HepG2 (cell line): ENCODE data around the gene AHCYL2. TPM values are rescaled to one million over a fixed set of nuclear protein-coding genes. Genes with fewer than 3 reads are reported as not detected.
A peak's percentile ranks its signal among the peaks of the same experiment; 100 is the strongest.

Experiments used
- ATAC-seq: fragments of 200-7000 bp; cut with Tn5 transposase; 3 replicates; pipeline ENCODE4 v1.9.1; 2020; ENCODE audit warnings: mild to moderate bottlenecking, moderate library complexity
- BruUV-seq: library from RNA; stranded (reverse); fragments of 400-500 nt; replicated peaks from 2 replicates; lab custom pipeline; 2021; lab: Mats Ljungman, UMichigan
- CTCF ChIA-PET: fragments of 300-600 bp; formaldehyde crosslinking; extraction: SDS; loops from one replicate; lab custom pipeline; 2021; ENCODE audit warnings: low total read pairs, inconsistent platforms, low intra/inter-chr PET ratio; lab: Yijun Ruan, JAX
- POLR2A ChIA-PET: fragments of 350-600 bp; sonication (Branson Sonifier 250); formaldehyde crosslinking; loops from one replicate; lab custom pipeline; 2020; ENCODE audit warnings: antibody characterized with exemption, inconsistent platforms; lab: Yijun Ruan, JAX
- DNase-seq: peaks from one replicate; pipeline ENCODE4 v3.0.0-alpha.2; 2015; ENCODE audit warnings: low spot score
- FAIRE-seq: peaks from 3 replicates; lab custom pipeline; 2011; peaks lifted over from hg19 to GRCh38; lab: Jason Lieb, UNC
- H2AFZ ChIP-seq: one replicate; pipeline ENCODE4 v1.6.1; 2011; ENCODE audit warnings: low read length, inconsistent platforms
- H3K27ac ChIP-seq: fragments of 300-600 bp; 3 replicates; pipeline ENCODE4 v1.8.0; 2011; ENCODE audit warnings: mixed run types, mild to moderate bottlenecking, mixed read lengths, low read length, inconsistent platforms; ENCODE audit not compliant: insufficient read depth; ENCODE audit errors: extremely low read length
- H3K27me3 ChIP-seq, 2 experiments: fragments of 200-600 bp in 1 of 2; 2 replicates in 1 of 2; 3 replicates in 1 of 2; pipeline versions ENCODE4 v1.6.0 to v1.8.0; 2011; ENCODE audit warnings: low read length in 2 of 2, mild to moderate bottlenecking in 2 of 2, moderate library complexity in 2 of 2, inconsistent platforms in 1 of 2; ENCODE audit not compliant: insufficient read depth in 2 of 2, control insufficient read depth in 1 of 2
- H3K36me3 ChIP-seq, 2 experiments: fragments of 200-600 bp in 1 of 2; replicated peaks in 1 of 2; 2 replicates in 1 of 2; 3 replicates in 1 of 2; pipeline versions ENCODE4 v1.5.1 to v1.8.0; 2011; ENCODE audit warnings: low read length in 2 of 2, inconsistent platforms in 1 of 2; ENCODE audit not compliant: insufficient read depth in 2 of 2, control insufficient read depth in 1 of 2
- H3K4me1 ChIP-seq: 2 replicates; pipeline ENCODE4 v1.5.1; 2012; ENCODE audit warnings: low read length, inconsistent platforms; ENCODE audit not compliant: insufficient read depth
- H3K4me2 ChIP-seq: 2 replicates; pipeline ENCODE4 v1.6.0; 2011; ENCODE audit warnings: low read depth, low read length, inconsistent platforms
- H3K4me3 ChIP-seq, 3 experiments: fragments of 200-600 bp in 1 of 3; sonication (generic), shearing (Covaris generic) in 1 of 3; replicated peaks in 1 of 3; 2 replicates each; pipeline ENCODE4 v1.5.1; 2011 to 2016; ENCODE audit warnings: low read length in 3 of 3, inconsistent platforms in 2 of 3, low read depth in 2 of 3, mild to moderate bottlenecking in 2 of 3, control low read depth in 1 of 3, mixed read lengths in 1 of 3; ENCODE audit not compliant: insufficient read depth in 1 of 3
- H3K79me2 ChIP-seq: one replicate; pipeline ENCODE4 v1.6.1; 2011; ENCODE audit warnings: low read length, inconsistent platforms; ENCODE audit not compliant: insufficient read depth
- H3K9ac ChIP-seq: 2 replicates; pipeline ENCODE4 v1.6.0; 2011; ENCODE audit warnings: mild to moderate bottlenecking, low read depth, low read length, inconsistent platforms; ENCODE audit not compliant: insufficient read depth
- H3K9me3 ChIP-seq: 2 replicates; pipeline ENCODE4 v1.5.1; 2012; ENCODE audit warnings: mild to moderate bottlenecking, low read length
- H4K20me1 ChIP-seq: 2 replicates; pipeline ENCODE4 v1.6.0; 2011; ENCODE audit warnings: inconsistent platforms, mild to moderate bottlenecking, low read length, moderate library complexity; ENCODE audit not compliant: insufficient read depth
- ATRX ChIP-seq: sonication (generic); formaldehyde crosslinking; IDR thresholded peaks from 2 replicates; pipeline ENCODE4 v1.4.0; 2020; ENCODE audit warnings: missing genetic modification reagents, borderline replicate concordance
- CENPBD1 ChIP-seq: sonication (generic); formaldehyde crosslinking; IDR thresholded peaks from 2 replicates; pipeline ENCODE4 v1.8.0; 2022; ENCODE audit warnings: missing genetic modification reagents, low read depth, mild to moderate bottlenecking, borderline replicate concordance
- KDM2A ChIP-seq: sonication (generic); formaldehyde crosslinking; IDR thresholded peaks from 2 replicates; pipeline ENCODE4 v1.4.0; 2020; ENCODE audit warnings: low read depth, missing genetic modification reagents, borderline replicate concordance
- KIAA2018 ChIP-seq: sonication (generic); formaldehyde crosslinking; IDR thresholded peaks from 2 replicates; pipeline ENCODE4 v1.5.0; 2020; ENCODE audit warnings: mild to moderate bottlenecking, missing genetic modification reagents, borderline replicate concordance
- MXD1 ChIP-seq: sonication (generic); formaldehyde crosslinking; IDR thresholded peaks from 2 replicates; pipeline ENCODE4 v1.4.0; 2020; ENCODE audit warnings: mild to moderate bottlenecking, missing genetic modification reagents
- PAXIP1 ChIP-seq: sonication (generic); formaldehyde crosslinking; conservative IDR thresholded peaks from 2 replicates; pipeline ENCODE4 v1.4.0; 2020; ENCODE audit warnings: mild to moderate bottlenecking, missing genetic modification reagents, moderate library complexity
- RCOR2 ChIP-seq: IDR thresholded peaks from 2 replicates; pipeline ENCODE4 v1.6.1; 2016; ENCODE audit warnings: missing biosample characterization, missing genetic modification reagents
- RFXANK ChIP-seq: IDR thresholded peaks from 2 replicates; pipeline ENCODE4 v1.6.1; 2016
- THYN1 ChIP-seq: sonication (generic); formaldehyde crosslinking; IDR thresholded peaks from 2 replicates; pipeline ENCODE4 v1.8.1; 2023; ENCODE audit warnings: low read depth, mild to moderate bottlenecking, moderate library complexity, missing genetic modification reagents, borderline replicate concordance
- ZFAT ChIP-seq: sonication (generic); formaldehyde crosslinking; conservative IDR thresholded peaks from 2 replicates; pipeline ENCODE4 v1.8.1; 2023; ENCODE audit warnings: missing genetic modification reagents, inconsistent platforms
- ZNF12 ChIP-seq: sonication (generic); formaldehyde crosslinking; IDR thresholded peaks from 2 replicates; pipeline ENCODE4 v1.5.0; 2020; ENCODE audit warnings: missing genetic modification reagents
- ZNF296 ChIP-seq: sonication (generic); formaldehyde crosslinking; conservative IDR thresholded peaks from 2 replicates; pipeline ENCODE4 v1.5.0; 2020; ENCODE audit warnings: mild to moderate bottlenecking, missing genetic modification reagents
- ZNF792 ChIP-seq: IDR thresholded peaks from 2 replicates; pipeline ENCODE4 v1.6.1; 2016
- WGBS: methylation state at CpG from one replicate; pipeline ENCODE4 v1.1.6; 2017; ENCODE audit warnings: low lambda C conversion rate; 5-methylcytosine and 5-hydroxymethylcytosine counted together
- in situ Hi-C: cut with HindIII; loops from 2 replicates; pipeline ENCODE4 v1.10.0; 2017; ENCODE audit warnings: low pct_unique_long_range_greater_than_20kb; ENCODE audit not compliant: extremely low pct_ligation_motif_present
- intact Hi-C: fragments of 100-400 bp; cut with micrococcal nuclease; formaldehyde crosslinking; loops from one replicate; pipeline ENCODE4 v1.10.0; 2022; ENCODE audit not compliant: unreplicated experiment
- polyA plus RNA-seq, 8 experiments: library from polyadenylated mRNA; depleted of rRNA in 3 of 8; stranded (reverse) in 7 of 8; unstranded in 1 of 8; fragments of >200 nt; fragmentation: Illumina TruSeq in 4 of 8; extraction: Trizol in 4 of 8; gene quantifications; 2 replicates each; pipeline versions ENCODE4 v1.2.1 to v1.2.3, GENCODE V29; 2011 to 2016; ENCODE audit warnings: low read depth in 4 of 8, missing spikeins in 1 of 8, mixed read lengths in 1 of 8; ENCODE audit not compliant: insufficient read depth in 1 of 8
- total RNA-seq, 5 experiments: library from RNA; depleted of rRNA; stranded (reverse); fragments of >200 nt; fragmentation: Illumina TruSeq; extraction: Trizol; gene quantifications; 2 replicates each; pipeline ENCODE4 v1.2.3, GENCODE V29; 2016; ENCODE audit warnings: low read depth in 1 of 5

AHCYL2 gene
- total and polyA plus RNA-seq, 2 of the 13 experiments (the other 11 are each of a cell fraction or from before 2014, with no cell fraction given), result 9.5 to 14.7 TPM

- in situ Hi-C loops, result no loop called here
- POLR2A ChIA-PET, result no interaction called here
- FAIRE-seq, result no peak
- DNase-seq, result peak; percentile 21
- H3K9ac ChIP-seq, result no peak overlapping the region
- no peaks in the 10 kb centered on the region for H3K9me3 ChIP-seq
- no peak overlapping the region for H3K27ac ChIP-seq
- no peak for ATAC-seq
- BruUV-seq, result no TSS peak
- H3K79me2 ChIP-seq, result peaks cover 4% of the 10 kb centered on the region
- CTCF ChIA-PET, result no interaction called here
- no peaks in the 10 kb centered on the region for H4K20me1 ChIP-seq
- intact Hi-C loops, result no loop called here
- H3K36me3 ChIP-seq, result no peaks in the 10 kb centered on the region
- H3K4me1 ChIP-seq, result 0 out of 2 replicates have a peak, but pooled peaks cover 7% of the 10 kb centered on the region
- H3K4me3 ChIP-seq, result no peak overlapping the region
- 100% methylated on average over 1 of the region's 1 CpG for WGBS
- no peak overlapping the region for H3K4me2 ChIP-seq
- no peaks in the 10 kb centered on the region for H3K27me3 ChIP-seq
- no peak overlapping the region for H2AFZ ChIP-seq
- TF ChIP-seq KDM2A (CRISPR knock-in tag), result no peak
- TF ChIP-seq KIAA2018 (CRISPR knock-in tag), result no peak
- no peak for TF ChIP-seq CENPBD1 (CRISPR knock-in tag)
- TF ChIP-seq THYN1, result no peak
- no peak for TF ChIP-seq ZNF792 (CRISPR knock-in tag)
- no peak for TF ChIP-seq PAXIP1 (CRISPR knock-in tag)
- no peak for TF ChIP-seq RFXANK
- no peak for TF ChIP-seq ATRX (CRISPR knock-in tag)
- no peak for TF ChIP-seq MXD1 (CRISPR knock-in tag)
- TF ChIP-seq ZNF12 (CRISPR knock-in tag), result peak; percentile 92
- TF ChIP-seq ZFAT (CRISPR knock-in tag), result no peak
- TF ChIP-seq RCOR2, result no peak
- TF ChIP-seq ZNF296, result no peak
These were observed 19.4 kb downstream of the AHCYL2 start for GRCh38 chr7:129244220-129244619.
